H1 (cell line): Measurements from ENCODE around the gene CFAP61. TPM values are rescaled to one million over a fixed set of nuclear protein-coding genes. Genes with fewer than 3 reads are reported as not detected.

Experiments used
- CTCF ChIA-PET: fragments of 300-600 bp; sonication (Branson Sonifier 250); formaldehyde crosslinking; loops from one replicate; lab custom pipeline; 2021; ENCODE audit not compliant: partially characterized antibody; lab: Charles Lee
- POLR2A ChIA-PET: fragments of 300-600 bp; sonication (Branson Sonifier 250); formaldehyde crosslinking; loops from one replicate; lab custom pipeline; 2021; ENCODE audit warnings: inconsistent platforms; ENCODE audit not compliant: partially characterized antibody; lab: Charles Lee
- DNase-seq, 2 experiments: peaks; one replicate each; pipeline versions ENCODE4 v3.0.0 to v3.0.0-alpha.2; 2010 to 2022; ENCODE audit warnings: low spot score in 2 of 2, low read depth in 1 of 2, mixed read lengths in 1 of 2
- FAIRE-seq: peaks from 2 replicates; lab custom pipeline; 2011; peaks lifted over from hg19 to GRCh38; lab: Jason Lieb, UNC
- H2AFZ ChIP-seq: 2 replicates; pipeline ENCODE4 v1.8.1; 2012; ENCODE audit warnings: low read length, inconsistent platforms
- H2AK5ac ChIP-seq: 2 replicates; pipeline ENCODE4 v1.6.1; 2013; ENCODE audit warnings: low read depth, low read length
- H2BK120ac ChIP-seq: replicated peaks from 2 replicates; pipeline ENCODE3; 2013; ENCODE audit warnings: low read depth, low read length, inconsistent platforms
- H2BK12ac ChIP-seq: 2 replicates; pipeline ENCODE4 v1.6.1; 2013; ENCODE audit warnings: low read depth, low read length
- H2BK15ac ChIP-seq: 2 replicates; pipeline ENCODE4 v1.6.1; 2013; ENCODE audit warnings: low read length
- H2BK20ac ChIP-seq: 2 replicates; pipeline ENCODE4 v1.6.1; 2013; ENCODE audit warnings: low read length
- H2BK5ac ChIP-seq: 2 replicates; pipeline ENCODE4 v1.6.1; 2013; ENCODE audit warnings: low read depth, low read length
- H3K14ac ChIP-seq: 2 replicates; pipeline ENCODE4 v1.6.1; 2013; ENCODE audit warnings: inconsistent platforms; ENCODE audit not compliant: insufficient read length
- H3K18ac ChIP-seq: 2 replicates; pipeline ENCODE4 v1.6.1; 2013; ENCODE audit warnings: low read length; ENCODE audit errors: extremely low read depth
- H3K23ac ChIP-seq: 2 replicates; pipeline ENCODE4 v1.6.1; 2013; ENCODE audit warnings: inconsistent platforms; ENCODE audit not compliant: insufficient read length
- H3K23me2 ChIP-seq: 2 replicates; pipeline ENCODE4 v1.6.1; 2013; ENCODE audit warnings: low read depth, low read length
- H3K27ac ChIP-seq: 2 replicates; pipeline ENCODE4 v1.6.1; 2011; ENCODE audit warnings: low read depth, low read length, inconsistent platforms
- H3K27me3 ChIP-seq, 4 experiments: replicated peaks in 1 of 4; 1 replicate in 1 of 4; 2 replicates in 3 of 4; pipeline versions ENCODE4 v1.6.1 to v1.8.1; 2011 to 2013; ENCODE audit warnings: low read length in 3 of 4, mild to moderate bottlenecking in 3 of 4, inconsistent platforms in 2 of 4, mixed read lengths in 2 of 4, moderate library complexity in 1 of 4; ENCODE audit not compliant: control insufficient read depth in 3 of 4, insufficient read depth in 3 of 4; ENCODE audit errors: extremely low read depth in 1 of 4
- H3K36me3 ChIP-seq, 4 experiments: 2 replicates each; pipeline versions ENCODE4 v1.6.1 to v1.8.1; 2011 to 2013; ENCODE audit warnings: mild to moderate bottlenecking in 4 of 4, low read length in 3 of 4, moderate library complexity in 2 of 4, control low read depth in 1 of 4, inconsistent platforms in 1 of 4; ENCODE audit not compliant: insufficient read depth in 4 of 4, control insufficient read depth in 2 of 4
- H3K4ac ChIP-seq: replicated peaks from 2 replicates; pipeline ENCODE3; 2013; ENCODE audit warnings: low read length, low read depth, mixed read lengths, inconsistent platforms; ENCODE audit not compliant: insufficient read length
- H3K4me1 ChIP-seq, 4 experiments: replicated peaks in 1 of 4; 1 replicate in 1 of 4; 2 replicates in 3 of 4; pipeline versions ENCODE4 v1.6.1 to v1.8.1; 2011 to 2013; ENCODE audit warnings: low read length in 3 of 4, inconsistent platforms in 2 of 4, mixed read lengths in 1 of 4; ENCODE audit not compliant: insufficient read depth in 4 of 4, control insufficient read depth in 3 of 4
- H3K4me2 ChIP-seq, 2 experiments: 2 replicates each; pipeline versions ENCODE4 v1.6.1 to v1.8.1; 2011 to 2013; ENCODE audit warnings: low read depth in 2 of 2, low read length in 2 of 2, control low read depth in 1 of 2, inconsistent platforms in 1 of 2, mild to moderate bottlenecking in 1 of 2; ENCODE audit not compliant: insufficient read depth in 1 of 2
- H3K4me3 ChIP-seq, 4 experiments: fragments of 200-600, 300-600 bp in 1 of 4; sonication (generic), shearing (Covaris generic), sonication (Bioruptor Twin) in 1 of 4; 2 replicates each; pipeline versions ENCODE4 v1.5.1 to v1.8.1; 2011 to 2016; ENCODE audit warnings: low read length in 4 of 4, low read depth in 3 of 4, control low read depth in 2 of 4, inconsistent platforms in 2 of 4, mild to moderate bottlenecking in 2 of 4, mixed read lengths in 1 of 4, moderate library complexity in 1 of 4; ENCODE audit not compliant: insufficient read depth in 2 of 4; ENCODE audit errors: extremely low read depth in 1 of 4
- H3K56ac ChIP-seq: replicated peaks from 2 replicates; pipeline ENCODE3; 2013; ENCODE audit warnings: low read depth, mild to moderate bottlenecking, mixed read lengths, low read length, inconsistent platforms; ENCODE audit not compliant: insufficient read length
- H3K79me1 ChIP-seq: 2 replicates; pipeline ENCODE4 v1.6.1; 2013; ENCODE audit warnings: low read depth, low read length, control low read depth
- H3K79me2 ChIP-seq, 2 experiments: 2 replicates each; pipeline versions ENCODE4 v1.6.1 to v1.8.1; 2012 to 2013; ENCODE audit warnings: low read length in 2 of 2, mild to moderate bottlenecking in 2 of 2, inconsistent platforms in 1 of 2; ENCODE audit not compliant: insufficient read depth in 2 of 2, control insufficient read depth in 1 of 2
- H3K9ac ChIP-seq, 4 experiments: replicated peaks in 1 of 4; 1 replicate in 1 of 4; 2 replicates in 3 of 4; pipeline versions ENCODE4 v1.6.1 to v1.8.1; 2011 to 2013; ENCODE audit warnings: low read depth in 3 of 4, low read length in 3 of 4, control low read depth in 2 of 4, mild to moderate bottlenecking in 2 of 4, moderate library complexity in 2 of 4, inconsistent platforms in 1 of 4; ENCODE audit errors: extremely low read depth in 1 of 4
- H3K9me3 ChIP-seq, 2 experiments: 2 replicates each; pipeline versions ENCODE4 v1.6.1 to v1.8.1; 2012 to 2013; ENCODE audit warnings: mild to moderate bottlenecking in 2 of 2, moderate library complexity in 2 of 2, control low read depth in 1 of 2, inconsistent platforms in 1 of 2, low read depth in 1 of 2, low read length in 1 of 2, mixed read lengths in 1 of 2; ENCODE audit not compliant: insufficient read depth in 2 of 2
- H4K20me1 ChIP-seq, 2 experiments: replicated peaks in 1 of 2; 2 replicates each; pipeline versions ENCODE3 to v1.8.1; 2011 to 2013; ENCODE audit warnings: inconsistent platforms in 2 of 2, low read length in 2 of 2, mild to moderate bottlenecking in 1 of 2; ENCODE audit not compliant: insufficient read depth in 2 of 2, control insufficient read depth in 1 of 2
- H4K5ac ChIP-seq: 2 replicates; pipeline ENCODE4 v1.6.1; 2013; ENCODE audit warnings: low read length, low read depth, mixed read lengths, inconsistent platforms; ENCODE audit not compliant: insufficient read length
- H4K8ac ChIP-seq: 2 replicates; pipeline ENCODE4 v1.8.0; 2013; ENCODE audit warnings: mild to moderate bottlenecking, moderate library complexity, low read length, inconsistent platforms; ENCODE audit not compliant: insufficient read depth; ENCODE audit errors: extremely low read depth
- H4K91ac ChIP-seq: replicated peaks from 2 replicates; pipeline ENCODE3; 2013; ENCODE audit warnings: low read length, mixed read lengths, inconsistent platforms; ENCODE audit not compliant: insufficient read length
- CTCF ChIP-seq, 3 experiments: IDR thresholded peaks; 1 replicate in 2 of 3; 2 replicates in 1 of 3; pipeline versions ENCODE4 v1.5.1 to v1.6.1; 2011; ENCODE audit warnings: low read length in 3 of 3, mild to moderate bottlenecking in 3 of 3, inconsistent platforms in 2 of 3, low read depth in 1 of 3, moderate library complexity in 1 of 3; ENCODE audit not compliant: insufficient read depth in 1 of 3; ENCODE audit errors: control extremely low read depth in 1 of 3
- EZH2 ChIP-seq: fragments of 200-600 bp; sonication (generic); IDR thresholded peaks from 2 replicates; pipeline ENCODE4 v1.7.1; 2012; ENCODE audit warnings: low read depth, mild to moderate bottlenecking, moderate library complexity, low read length, inconsistent platforms; ENCODE audit not compliant: severe bottlenecking
- KDM4A ChIP-seq: IDR thresholded peaks from one replicate; pipeline ENCODE4 v1.7.1; 2012; ENCODE audit warnings: low read depth, mild to moderate bottlenecking, moderate library complexity, low read length, inconsistent platforms; ENCODE audit not compliant: severe bottlenecking
- PHF8 ChIP-seq: fragments of 200-600 bp; sonication (generic); conservative IDR thresholded peaks from 2 replicates; pipeline ENCODE4 v1.7.1; 2012; ENCODE audit warnings: low read depth, mild to moderate bottlenecking, inconsistent platforms, low read length, moderate library complexity
- WGBS, 2 experiments: shearing (Covaris generic) in 1 of 2; methylation state at CpG; one replicate each; pipeline versions ENCODE4 v1.1.6 to v1.1.7; 2013 to 2015; ENCODE audit warnings: low lambda C conversion rate in 2 of 2, mixed read lengths in 2 of 2, inconsistent platforms in 1 of 2, low coverage in 1 of 2, missing lambda C conversion rate in 1 of 2; ENCODE audit not compliant: insufficient replicate concordance in 2 of 2, insufficient coverage in 1 of 2, insufficient read length in 1 of 2; ENCODE audit errors: extremely low coverage in 1 of 2, missing lambda C conversion rate in 1 of 2; 5-methylcytosine and 5-hydroxymethylcytosine counted together
- polyA plus RNA-seq, 7 experiments: library from polyadenylated mRNA; depleted of rRNA in 3 of 7; stranded (reverse) in 5 of 7; unstranded in 2 of 7; fragments of >200 nt in 5 of 7; fragments of 200-250 nt in 2 of 7; gene quantifications; 1 replicate in 5 of 7; 2 replicates in 1 of 7; 4 replicates in 1 of 7; pipeline versions ENCODE4 v1.2.1 to v1.2.3, GENCODE V29; 2011 to 2013; ENCODE audit warnings: missing spikeins in 2 of 7, mixed read lengths in 2 of 7
- total RNA-seq: library from RNA; stranded (reverse); fragmentation: NEBNext Ultra II Directional; extraction: Animal tissue kit (Norgen Biotek cat#: 25700); gene quantifications from 2 replicates; pipeline ENCODE4 v1.2.1, GENCODE V29; 2021

Gene CFAP61
- total and polyA plus RNA-seq, 2 of the 8 experiments (the other 6 are each of a cell fraction or from before 2014, with no cell fraction given) = 0.29 to 0.61 TPM

GRCh38 chr20:20329564-20329963 is 277.2 kb downstream of the CFAP61 start:
- H4K8ac ChIP-seq = peak overlapping the region; percentile 68; the same call in 1 of the 2 replicates
- CTCF ChIA-PET = no interaction called here

More at GRCh38 chr20:20329564-20329963, 277.2 kb downstream of the CFAP61 start:
- no peaks in the 10 kb centered on the region for H3K4me1 ChIP-seq
- no peak for TF ChIP-seq PHF8
- TF ChIP-seq KDM4A = no peak
- no peak for TF ChIP-seq EZH2
- no peak for TF ChIP-seq CTCF (IDR thresholded peaks at IDR 0.05; ENCODE audit: control extremely low read depth in 1 of 3, insufficient read depth in 1 of 3, low read depth in 1 of 3, low read length in 3 of 3)
- TF ChIP-seq, all 59 proteins: peak for 0
- Histone ChIP-seq H3K23me2 (no peaks in the 10 kb centered on the region), H3K4ac (no peak overlapping the region), H2BK12ac (no peak overlapping the region), H3K18ac (no peak overlapping the region), H3K14ac (no peak overlapping the region), H3K36me3 (no peaks in the 10 kb centered on the region), H3K23ac (no peak overlapping the region), H3K27me3 (no peaks in the 10 kb centered on the region), H3K79me1 (no peaks in the 10 kb centered on the region), H2BK5ac (no peak overlapping the region), H3K79me2 (no peaks in the 10 kb centered on the region), H2AK5ac (no peak overlapping the region), H4K91ac (no peak overlapping the region), H2BK15ac (no peak overlapping the region), H2BK20ac (no peak overlapping the region), H2AFZ (no peak overlapping the region), H4K20me1 (no peaks in the 10 kb centered on the region), H2BK120ac (no peak overlapping the region), H3K4me2 (no peak overlapping the region), H3K27ac (no peak overlapping the region), H3K9ac (no peak overlapping the region), H3K4me3 (no peak overlapping the region), H3K9me3 (no peaks in the 10 kb centered on the region), H3K56ac (no peak overlapping the region), H4K5ac (no peak overlapping the region)
- no peak for DNase-seq
- 93% methylated on average over 13 of the region's 13 CpGs; no CpG with 5 or more reads in 1 of the 2 experiments for WGBS, 2 experiments
- no peak for FAIRE-seq
- POLR2A ChIA-PET = no interaction called here
